Neuronal stem cell (in vitro differentiated cells): Measurements from ENCODE around the gene FGGY.

ENCODE experiments used
- DNase-seq: peaks from one replicate; pipeline ENCODE4 v3.0.0-alpha.2; 2013; ENCODE audit warnings: low spot score
- H2AFZ ChIP-seq: one replicate; pipeline ENCODE4 v1.6.1; 2013; ENCODE audit warnings: mild to moderate bottlenecking, low read length, inconsistent platforms
- H2AK5ac ChIP-seq: 2 replicates; pipeline ENCODE4 v1.6.1; 2013; ENCODE audit warnings: low read depth, mild to moderate bottlenecking, inconsistent platforms, low read length, moderate library complexity, mixed read lengths
- H2BK120ac ChIP-seq: 2 replicates; pipeline ENCODE4 v1.6.1; 2013; ENCODE audit warnings: low read depth, mild to moderate bottlenecking, inconsistent platforms, low read length, moderate library complexity, mixed read lengths
- H2BK12ac ChIP-seq: one replicate; pipeline ENCODE4 v1.6.1; 2013; ENCODE audit warnings: low read length, inconsistent platforms
- H2BK15ac ChIP-seq: 2 replicates; pipeline ENCODE4 v1.6.1; 2013; ENCODE audit warnings: mild to moderate bottlenecking, low read length, inconsistent platforms, mixed read lengths
- H2BK5ac ChIP-seq: one replicate; pipeline ENCODE4 v1.6.1; 2013; ENCODE audit warnings: inconsistent platforms, mild to moderate bottlenecking, low read length, moderate library complexity
- H3K14ac ChIP-seq: one replicate; pipeline ENCODE4 v1.6.1; 2013; ENCODE audit warnings: low read length, inconsistent platforms
- H3K18ac ChIP-seq: 2 replicates; pipeline ENCODE4 v1.6.1; 2013; ENCODE audit warnings: low read length, inconsistent platforms
- H3K23ac ChIP-seq: 2 replicates; pipeline ENCODE4 v1.6.1; 2013; ENCODE audit warnings: low read depth, mild to moderate bottlenecking, mixed read lengths, low read length, inconsistent platforms; ENCODE audit not compliant: poor library complexity
- H3K27ac ChIP-seq: replicated peaks from 3 replicates; pipeline ENCODE4 v1.5.1; 2013; ENCODE audit warnings: low read length, inconsistent platforms
- H3K27me3 ChIP-seq, 3 experiments: 2 replicates each; pipeline ENCODE4 v1.6.1; 2013; ENCODE audit warnings: low read length in 3 of 3, mild to moderate bottlenecking in 2 of 3, inconsistent platforms in 1 of 3, low read depth in 1 of 3, mixed read lengths in 1 of 3, moderate library complexity in 1 of 3; ENCODE audit not compliant: control insufficient read depth in 3 of 3, insufficient read depth in 3 of 3
- H3K36me3 ChIP-seq, 2 donors: replicated peaks in 1 of 2; 2 replicates each; pipeline ENCODE4 v1.6.1; 2013; ENCODE audit warnings: low read length in 2 of 2; ENCODE audit not compliant: control insufficient read depth in 2 of 2, insufficient read depth in 2 of 2
- H3K4ac ChIP-seq: 2 replicates; pipeline ENCODE4 v1.6.1; 2013; ENCODE audit warnings: inconsistent platforms, mild to moderate bottlenecking, low read length, moderate library complexity
- H3K4me1 ChIP-seq, 2 donors: 1 replicate in 1 of 2; 2 replicates in 1 of 2; pipeline ENCODE4 v1.6.1; 2013; ENCODE audit warnings: low read length in 2 of 2, low read depth in 1 of 2; ENCODE audit not compliant: control insufficient read depth in 2 of 2, insufficient read depth in 1 of 2
- H3K4me2 ChIP-seq: one replicate; pipeline ENCODE4 v1.6.1; 2013; ENCODE audit warnings: mild to moderate bottlenecking, low read length, inconsistent platforms; ENCODE audit not compliant: insufficient read depth, poor library complexity, severe bottlenecking
- H3K4me3 ChIP-seq, 2 donors: 2 replicates each; pipeline ENCODE4 v1.5.1; 2013; ENCODE audit warnings: low read length in 2 of 2, mild to moderate bottlenecking in 2 of 2, inconsistent platforms in 1 of 2, moderate library complexity in 1 of 2
- H3K79me1 ChIP-seq: one replicate; pipeline ENCODE4 v1.6.1; 2013; ENCODE audit warnings: low read depth, mild to moderate bottlenecking, inconsistent platforms, low read length, moderate library complexity
- H3K9ac ChIP-seq: one replicate; pipeline ENCODE4 v1.6.1; 2013; ENCODE audit warnings: mild to moderate bottlenecking, low read depth, low read length, inconsistent platforms; ENCODE audit not compliant: poor library complexity
- H3K9me3 ChIP-seq, 2 donors: replicated peaks in 1 of 2; 2 replicates each; pipeline versions ENCODE3 to v1.6.1; 2013; ENCODE audit warnings: low read length in 2 of 2, mild to moderate bottlenecking in 2 of 2, inconsistent platforms in 1 of 2, low read depth in 1 of 2, mixed read lengths in 1 of 2, moderate library complexity in 1 of 2; ENCODE audit not compliant: control insufficient read depth in 2 of 2, insufficient read depth in 1 of 2
- H4K8ac ChIP-seq: one replicate; pipeline ENCODE4 v1.6.1; 2013; ENCODE audit warnings: low read depth, mild to moderate bottlenecking, inconsistent platforms, low read length, moderate library complexity
- H4K91ac ChIP-seq: one replicate; pipeline ENCODE4 v1.6.1; 2013; ENCODE audit warnings: low read length, low read depth, mild to moderate bottlenecking, inconsistent platforms; ENCODE audit not compliant: poor library complexity
- WGBS, 2 donors: extraction: QIAGEN DNeasy Blood & Tissue Kit; methylation state at CpG; one replicate each; pipeline ENCODE4 v1.1.7; 2013; ENCODE audit warnings: missing lambda C conversion rate in 2 of 2, mixed read lengths in 1 of 2; ENCODE audit not compliant: insufficient read length in 2 of 2, insufficient replicate concordance in 1 of 2; ENCODE audit errors: extremely low coverage in 2 of 2; 5-methylcytosine and 5-hydroxymethylcytosine counted together

Gene FGGY

DNA sequence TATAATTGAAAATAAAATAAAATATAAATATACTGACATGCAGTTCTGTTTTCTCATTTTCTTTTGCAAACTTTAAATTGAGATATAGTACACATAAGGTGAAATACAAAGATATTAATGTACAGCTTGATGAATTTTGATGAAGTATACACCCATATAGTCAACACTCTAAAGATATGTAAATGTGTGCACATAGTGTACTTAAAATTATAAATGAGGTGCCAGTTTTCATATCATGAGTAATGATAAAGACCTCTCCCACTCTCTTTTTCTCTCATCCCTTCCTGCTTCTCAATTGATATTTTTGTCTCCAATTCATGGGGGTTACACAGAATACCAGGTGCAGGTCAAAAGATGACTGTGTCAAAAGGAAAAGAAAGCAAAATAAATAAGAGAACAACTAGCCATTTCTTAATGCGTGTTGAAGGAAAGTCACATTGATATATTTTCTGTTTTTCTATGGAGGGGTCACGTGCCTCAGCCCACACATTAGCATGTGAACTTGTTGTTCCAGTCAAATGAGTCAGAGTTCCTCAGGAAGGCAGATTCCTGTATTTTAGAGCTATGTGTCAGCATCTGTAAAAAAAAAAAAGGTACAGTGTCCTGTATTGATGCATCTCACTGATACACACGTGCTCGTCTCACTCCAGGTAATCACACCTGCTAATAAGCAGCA lies 453.6 kb downstream of the FGGY start:
- no peak overlapping the region for H2BK15ac ChIP-seq
- H3K4ac ChIP-seq: no peak overlapping the region
- H3K4me3 ChIP-seq: no peak overlapping the region
- H3K9ac ChIP-seq: no peak overlapping the region
- H3K18ac ChIP-seq: no peak overlapping the region
- no peak overlapping the region for H3K23ac ChIP-seq
- no peak overlapping the region for H3K4me2 ChIP-seq
- no peak for DNase-seq
- H4K8ac ChIP-seq: no peak overlapping the region
- H2AK5ac ChIP-seq: no peak overlapping the region
- no peaks in the 10 kb centered on the region for H3K27me3 ChIP-seq
- H2BK12ac ChIP-seq: no peak overlapping the region
- no peaks in the 10 kb centered on the region for H3K36me3 ChIP-seq
- no peaks in the 10 kb centered on the region for H3K79me1 ChIP-seq
- H4K91ac ChIP-seq: no peak overlapping the region
- no peak overlapping the region for H2BK5ac ChIP-seq
- H2AFZ ChIP-seq: no peak overlapping the region
- H3K9me3 ChIP-seq: no peaks in the 10 kb centered on the region
- WGBS, 2 donors: no CpG with 5 or more reads among the region's 4 CpGs
- H3K14ac ChIP-seq: no peak overlapping the region
- no peak overlapping the region for H3K27ac ChIP-seq
- no peak overlapping the region for H2BK120ac ChIP-seq
- H3K4me1 ChIP-seq: peaks cover 0 to 22% of the 10 kb centered on the region in 2 donors

DNA sequence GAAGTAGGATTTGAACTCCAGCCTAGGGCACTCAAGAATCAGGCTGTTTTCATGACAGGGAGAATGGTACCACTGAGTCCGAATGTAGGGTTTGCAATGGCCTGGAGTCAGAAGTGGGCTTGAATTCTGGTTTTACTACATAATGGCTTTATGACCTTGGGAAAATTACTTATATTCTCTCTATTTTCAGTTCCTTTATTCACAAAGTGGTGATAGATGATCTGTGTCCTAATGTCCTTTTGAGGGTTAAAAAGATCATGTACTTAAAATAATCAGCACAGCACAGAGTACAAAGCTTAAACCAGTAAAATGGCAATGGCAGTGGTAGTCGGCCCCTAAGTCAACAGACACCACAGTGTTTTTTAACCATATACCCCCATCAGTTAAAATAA lies 454.1 kb downstream of the FGGY start:
- no CpG with 5 or more reads among the region's 2 CpGs for WGBS, 2 donors
- Histone ChIP-seq H3K27me3 (no peaks in the 10 kb centered on the region), H3K9ac (no peak overlapping the region), H2AFZ (no peak overlapping the region), H4K8ac (no peak overlapping the region), H2BK120ac (no peak overlapping the region), H2BK5ac (no peak overlapping the region), H3K27ac (no peak overlapping the region), H2BK15ac (no peak overlapping the region), H3K4ac (no peak overlapping the region), H3K4me2 (no peak overlapping the region), H3K14ac (no peak overlapping the region), H2AK5ac (no peak overlapping the region), H3K4me1 (peaks cover 0 to 22% of the 10 kb centered on the region in 2 donors), H3K9me3 (no peaks in the 10 kb centered on the region), H3K4me3 (no peak overlapping the region), H3K18ac (no peak overlapping the region), H2BK12ac (no peak overlapping the region), H3K79me1 (no peaks in the 10 kb centered on the region), H4K91ac (no peak overlapping the region), H3K23ac (no peak overlapping the region), H3K36me3 (no peaks in the 10 kb centered on the region)
- no peak for DNase-seq

DNA sequence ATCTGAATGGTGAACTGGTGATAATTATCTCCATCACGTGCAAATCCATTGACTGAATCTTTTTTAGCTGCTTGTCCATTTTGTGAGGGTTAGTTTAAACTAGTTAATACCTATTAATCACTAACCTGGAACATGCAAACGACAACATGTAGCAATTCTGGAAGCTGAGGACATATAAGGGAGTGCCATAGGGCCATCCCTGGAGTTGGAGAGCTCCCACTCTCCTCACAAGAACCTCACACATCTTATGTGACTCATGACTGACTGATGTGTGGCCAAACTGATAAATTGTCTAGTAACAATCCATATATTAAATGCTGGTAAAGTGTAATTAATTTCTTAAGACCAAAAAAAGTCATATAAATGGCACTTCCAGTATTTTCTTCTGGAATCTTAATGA lies 454.9 kb downstream of the FGGY start:
- no peak overlapping the region for H3K27ac ChIP-seq
- no peak overlapping the region for H3K23ac ChIP-seq
- DNase-seq: no peak
- no peak overlapping the region for H2AFZ ChIP-seq
- no peaks in the 10 kb centered on the region for H3K36me3 ChIP-seq
- H3K4ac ChIP-seq: no peak overlapping the region
- H3K9ac ChIP-seq: no peak overlapping the region
- H3K9me3 ChIP-seq: no peaks in the 10 kb centered on the region
- H3K4me2 ChIP-seq: no peak overlapping the region
- H2AK5ac ChIP-seq: no peak overlapping the region
- no peaks in the 10 kb centered on the region for H3K79me1 ChIP-seq
- no peak overlapping the region for H3K18ac ChIP-seq
- H2BK5ac ChIP-seq: no peak overlapping the region
- no peak overlapping the region for H4K8ac ChIP-seq
- no peak overlapping the region for H3K14ac ChIP-seq
- no peaks in the 10 kb centered on the region for H3K27me3 ChIP-seq
- no peak overlapping the region for H2BK120ac ChIP-seq
- H2BK12ac ChIP-seq: no peak overlapping the region
- no CpG with 5 or more reads among the region's 2 CpGs for WGBS, 2 donors
- no peak overlapping the region for H3K4me3 ChIP-seq
- H2BK15ac ChIP-seq: no peak overlapping the region
- no peak overlapping the region for H4K91ac ChIP-seq
- peaks cover 0 to 22% of the 10 kb centered on the region in 2 donors for H3K4me1 ChIP-seq

DNA sequence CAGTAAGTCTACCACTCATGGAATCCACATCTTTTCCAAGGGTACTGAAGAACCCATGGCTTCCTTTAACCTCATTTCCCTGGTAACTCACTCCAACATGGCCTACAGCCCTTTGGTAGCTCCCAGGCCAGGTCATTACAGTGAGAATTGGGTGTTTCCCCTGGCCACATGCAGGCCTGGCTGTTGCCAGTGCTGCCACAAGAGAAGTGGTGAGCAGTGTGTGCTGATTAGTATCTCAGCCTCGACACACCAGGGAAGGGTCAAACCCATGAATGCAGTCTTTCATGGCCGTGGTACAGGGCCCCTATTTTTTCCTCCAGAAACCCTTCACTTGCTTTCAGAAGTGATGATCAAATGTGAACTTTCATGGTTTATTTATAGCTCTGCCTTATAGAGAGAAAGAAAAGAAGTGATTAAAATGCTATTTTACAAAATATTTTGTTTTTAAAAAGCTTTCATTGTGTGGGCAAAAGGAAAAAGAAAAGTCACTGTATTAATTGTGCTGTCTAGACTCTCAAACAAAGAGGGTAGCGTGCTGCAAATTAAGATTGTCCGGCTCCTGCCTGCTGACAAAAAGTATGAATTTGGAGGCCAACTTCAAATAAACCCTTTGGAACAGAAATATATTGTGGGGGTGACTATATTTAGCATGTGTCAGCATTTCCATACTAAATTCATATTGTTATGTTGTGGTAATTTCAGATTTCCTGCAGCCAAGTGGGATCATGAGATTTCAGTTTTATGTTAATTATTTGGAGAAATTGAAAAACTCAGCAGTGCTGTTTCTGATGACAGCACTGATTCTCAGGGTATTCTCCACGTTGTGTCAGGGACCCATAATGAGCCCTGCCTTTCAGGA lies 455.9 kb downstream of the FGGY start:
- Histone ChIP-seq H3K36me3 (no peaks in the 10 kb centered on the region), H3K4me2 (no peak overlapping the region), H3K27me3 (no peaks in the 10 kb centered on the region), H2BK5ac (no peak overlapping the region), H3K14ac (no peak overlapping the region), H2BK12ac (no peak overlapping the region), H2BK15ac (no peak overlapping the region), H3K9ac (no peak overlapping the region), H2AFZ (peak overlapping the region; percentile 36), H4K8ac (no peak overlapping the region), H3K4ac (no peak overlapping the region), H3K18ac (no peak overlapping the region), H3K79me1 (no peaks in the 10 kb centered on the region), H3K27ac (no peak overlapping the region), H3K23ac (no peak overlapping the region), H3K9me3 (no peaks in the 10 kb centered on the region), H2BK120ac (no peak overlapping the region), H2AK5ac (no peak overlapping the region), H3K4me1 (peaks cover 0 to 16% of the 10 kb centered on the region in 2 donors), H4K91ac (no peak overlapping the region), H3K4me3 (no peak overlapping the region)
- WGBS, 2 donors: no CpG with 5 or more reads among the region's 5 CpGs
- DNase-seq: no peak
